Right forelimb (tissue), 1 donor: ENCODE results near the gene GPATCH4.
A peak's percentile ranks its signal among the peaks of the same experiment; 100 is the strongest.
"Not testable (repeated sequence)": the region's sequence is repeated elsewhere in the genome, so short reads cannot be mapped to it uniquely, and the experiment has no call there.

Experiments used
- DNase-seq: peaks from one replicate; pipeline ENCODE4 v3.0.0-alpha.2; 2018

GPATCH4 gene

GRCh38 chr1:156601122-156601830 lies at the start of gene GPATCH4:
Gene GPATCH4 (minus strand): TSS chr1:156601479.
- peak; percentile 89 for DNase-seq

DNA sequence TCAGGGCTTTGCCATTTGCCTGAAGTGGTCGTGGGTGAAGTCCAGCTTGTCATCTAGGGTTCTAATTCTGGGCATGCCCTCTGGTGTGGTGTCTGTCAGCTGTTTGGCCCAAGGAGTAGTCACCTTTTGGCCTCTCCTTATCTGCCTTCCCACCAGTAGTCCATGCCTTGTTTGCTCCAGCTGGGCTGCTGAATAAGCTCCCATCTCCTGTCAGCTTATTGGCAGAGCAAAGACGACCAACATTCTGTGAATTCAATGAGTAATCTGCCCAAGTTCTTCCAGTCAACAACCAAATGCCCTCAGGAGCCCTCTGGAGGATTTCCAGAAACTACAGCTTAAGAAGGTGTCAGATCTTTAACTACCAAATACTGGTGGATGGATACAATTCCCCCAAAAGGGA lies 47.7 kb upstream of the GPATCH4 start:
- DNase-seq: no peak

DNA sequence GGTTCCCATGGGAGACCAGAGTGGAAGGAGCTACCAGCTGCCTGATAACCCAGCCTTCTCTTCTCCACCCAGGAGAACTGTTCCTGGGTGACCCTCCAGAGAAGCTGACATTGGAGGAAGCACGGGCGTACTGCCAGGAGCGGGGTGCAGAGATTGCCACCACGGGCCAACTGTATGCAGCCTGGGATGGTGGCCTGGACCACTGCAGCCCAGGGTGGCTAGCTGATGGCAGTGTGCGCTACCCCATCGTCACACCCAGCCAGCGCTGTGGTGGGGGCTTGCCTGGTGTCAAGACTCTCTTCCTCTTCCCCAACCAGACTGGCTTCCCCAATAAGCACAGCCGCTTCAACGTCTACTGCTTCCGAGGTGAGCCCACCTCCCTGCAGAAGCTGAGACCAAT lies 47.2 kb upstream of the GPATCH4 start:
- DNase-seq: no peak

GRCh38 chr1:156647351-156647750 lies 46.1 kb upstream of the GPATCH4 start:
- no peak for DNase-seq

GRCh38 chr1:156646738-156647211 lies 45.5 kb upstream of the GPATCH4 start:
- DNase-seq: no peak

GRCh38 chr1:156645666-156646065 lies 44.4 kb upstream of the GPATCH4 start:
- no peak for DNase-seq

- no peak for DNase-seq
Observed at GRCh38 chr1:156645056-156645455, 43.8 kb upstream of the GPATCH4 start.

GRCh38 chr1:156644640-156645039 lies 43.4 kb upstream of the GPATCH4 start:
- DNase-seq: no peak

GRCh38 chr1:156644146-156644545 lies 42.9 kb upstream of the GPATCH4 start:
- DNase-seq: no peak

DNA sequence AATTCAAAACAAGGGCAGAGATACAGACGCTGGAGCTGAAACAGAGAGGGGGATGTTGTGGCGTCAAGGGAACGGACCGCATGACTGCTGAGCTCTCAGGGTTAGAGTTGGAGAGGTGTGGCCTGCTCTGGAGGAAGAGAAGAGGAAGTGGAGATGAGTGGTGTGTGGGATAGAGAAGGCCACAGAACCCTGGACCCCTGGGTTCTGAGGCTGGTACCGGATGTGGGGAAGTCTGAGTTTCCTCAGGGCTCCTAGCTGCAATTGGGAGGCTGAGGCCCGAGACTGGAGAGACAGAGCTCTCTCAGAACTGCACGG lies 42.5 kb upstream of the GPATCH4 start:
- no peak for DNase-seq

- DNase-seq: no peak
Observed at GRCh38 chr1:156643049-156643777, 41.9 kb upstream of the GPATCH4 start.

GRCh38 chr1:156642265-156643048 lies 41.2 kb upstream of the GPATCH4 start:
- no peak for DNase-seq

GRCh38 chr1:156641761-156642264 lies 40.5 kb upstream of the GPATCH4 start, which contains the start of gene BCAN:
Gene BCAN (plus strand): TSS chr1:156642117. CDS start chr1:156646055, 3,938 bp downstream.
- peak; percentile 59 for DNase-seq

- no peak for DNase-seq
Observed at GRCh38 chr1:156640842-156641706, 39.8 kb upstream of the GPATCH4 start.

GRCh38 chr1:156639601-156640101 lies 38.4 kb upstream of the GPATCH4 start:
- DNase-seq: no peak

DNA sequence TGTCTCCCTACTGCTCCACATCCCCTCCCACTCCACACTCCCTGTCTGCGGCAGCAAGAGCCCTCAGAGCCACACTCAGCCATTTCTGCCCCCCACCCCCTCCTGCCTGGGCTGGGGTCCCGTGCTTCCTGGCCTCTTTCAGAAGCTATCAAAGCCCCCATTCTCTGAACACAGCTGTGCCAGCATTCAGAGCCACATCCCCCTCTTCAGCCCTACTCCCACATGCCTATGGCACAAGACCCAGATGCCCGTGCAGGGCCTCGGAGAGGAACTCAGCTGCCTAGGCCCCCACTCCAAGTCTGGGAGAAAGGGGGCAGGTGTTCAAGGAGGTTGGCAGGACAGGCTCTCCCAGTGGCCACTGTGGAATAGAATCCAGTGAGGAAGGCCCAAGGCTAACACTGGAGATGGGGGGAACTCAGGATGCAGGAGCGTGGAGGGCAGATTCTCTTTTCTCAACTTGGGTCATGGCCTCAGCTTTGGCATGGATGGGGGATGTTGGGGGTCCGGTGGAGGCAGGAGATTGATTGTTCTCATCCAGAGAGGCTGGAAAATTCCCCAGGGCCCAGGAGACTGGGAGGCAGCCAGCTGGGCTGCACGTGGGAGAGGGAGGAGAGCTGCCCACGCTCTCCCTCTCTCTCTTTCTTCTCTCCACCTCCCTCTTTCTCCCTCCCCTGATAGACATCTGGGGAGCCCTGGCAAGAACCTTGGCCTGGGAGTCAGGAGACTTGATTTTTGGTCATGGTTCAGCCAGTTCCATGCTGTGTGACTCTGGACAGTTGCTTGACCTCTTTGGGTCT lies 37.1 kb upstream of the GPATCH4 start:
- DNase-seq: no peak

- no peak for DNase-seq
Observed at GRCh38 chr1:156632355-156632754, 31.1 kb upstream of the GPATCH4 start.

GRCh38 chr1:156631152-156631551 lies 29.9 kb upstream of the GPATCH4 start:
- not testable (repeated sequence) for DNase-seq

- DNase-seq: no peak
Observed at GRCh38 chr1:156629823-156630449, 28.7 kb upstream of the GPATCH4 start.

DNA sequence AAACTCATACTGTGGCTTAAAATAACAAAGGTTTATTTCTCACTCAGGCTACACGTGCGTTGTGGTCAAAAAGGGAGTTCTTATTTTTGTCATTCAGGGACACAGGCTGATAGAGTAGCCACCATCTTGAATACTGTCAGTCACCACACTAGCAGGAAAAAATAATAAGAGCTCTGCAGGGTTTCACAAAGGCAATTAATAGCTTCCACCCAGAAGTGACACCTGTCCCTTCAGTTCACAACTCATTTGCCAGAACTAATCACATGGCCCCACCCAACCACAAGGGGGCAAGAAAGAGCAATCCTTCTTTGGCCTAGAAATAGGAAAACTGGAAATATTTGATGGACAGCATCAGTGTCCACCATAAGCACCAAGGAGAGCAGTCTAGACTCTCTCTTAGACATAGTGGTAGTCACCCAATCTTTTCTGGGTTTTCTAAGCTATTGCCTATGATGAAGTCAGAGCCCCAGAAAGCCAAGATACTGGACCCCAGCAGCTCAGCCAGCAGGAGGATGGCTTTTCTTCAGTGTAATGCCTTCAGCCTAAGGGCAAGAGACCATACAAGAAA lies 26.1 kb upstream of the GPATCH4 start:
- no peak for DNase-seq
